Measurements from ENCODE around the gene SCN5A.

Gene SCN5A

GRCh38 chr3:38560996-38561717, 88.3 kb downstream of the SCN5A start:
- DNase-seq (ENCODE audit: low read depth in 2 of 2) = no peak

DNA sequence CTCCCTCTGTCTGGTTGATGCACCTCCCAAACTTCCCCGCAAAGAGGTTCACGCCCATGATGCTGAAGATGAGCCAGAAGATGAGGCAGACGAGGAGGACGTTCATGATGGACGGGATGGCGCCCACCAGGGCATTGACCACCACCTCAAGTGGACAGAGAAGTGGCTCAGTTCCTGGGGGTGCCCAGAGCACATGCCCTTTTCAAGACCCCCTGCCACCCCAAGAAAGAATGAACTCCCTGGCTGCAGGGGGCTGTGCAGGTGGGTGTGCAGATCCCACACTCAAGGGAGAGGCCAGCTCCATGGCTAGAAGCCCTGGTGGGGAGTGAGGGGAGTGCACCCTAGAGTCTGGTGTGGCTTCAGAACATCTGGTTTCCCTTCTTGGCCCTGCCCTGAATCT, 89.2 kb downstream of the SCN5A start:
- no peak for DNase-seq (ENCODE audit: low read depth in 2 of 2)

GRCh38 chr3:38558864-38559263, 90.6 kb downstream of the SCN5A start:
- no peak for DNase-seq (ENCODE audit: low read depth in 2 of 2)

DNA sequence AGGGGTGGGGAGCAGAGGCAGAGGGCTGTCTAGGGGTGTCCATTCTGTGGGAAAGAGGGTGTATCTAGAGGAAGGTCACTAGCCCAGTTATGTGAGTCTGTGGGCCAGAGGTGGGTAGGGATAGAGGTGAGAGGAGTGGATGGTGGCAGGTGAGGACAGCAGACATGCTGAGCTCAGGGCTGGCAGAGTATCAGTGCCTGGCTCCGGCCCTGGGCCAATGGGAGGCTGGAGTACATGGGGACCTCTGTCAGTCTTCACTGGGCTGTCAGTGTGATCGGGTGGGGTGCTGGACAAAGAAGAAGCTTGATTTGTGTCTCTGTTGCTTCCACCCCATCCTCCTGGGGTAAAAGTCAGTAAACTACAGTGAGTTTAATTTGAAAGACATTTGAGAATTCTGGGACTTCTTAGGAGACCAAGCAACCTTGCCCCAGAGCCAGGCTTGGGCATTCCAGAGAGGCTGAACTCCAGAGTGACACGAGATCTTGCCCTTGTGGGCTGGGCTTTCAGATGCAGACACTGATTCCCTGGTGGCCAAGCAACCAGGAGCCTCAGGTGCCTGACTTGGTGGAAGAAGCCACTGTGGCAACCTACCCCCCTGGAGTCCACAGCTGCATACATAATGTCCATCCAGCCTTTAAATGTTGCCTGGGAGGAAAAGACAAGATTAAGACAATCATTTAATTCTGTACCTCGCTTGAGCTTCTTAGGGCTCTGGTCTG, 92.7 kb downstream of the SCN5A start:
- no peak for DNase-seq (ENCODE audit: low read depth in 2 of 2)

GRCh38 chr3:38555926-38556325, 93.6 kb downstream of the SCN5A start:
- no peak for DNase-seq (ENCODE audit: low read depth in 2 of 2)

DNA sequence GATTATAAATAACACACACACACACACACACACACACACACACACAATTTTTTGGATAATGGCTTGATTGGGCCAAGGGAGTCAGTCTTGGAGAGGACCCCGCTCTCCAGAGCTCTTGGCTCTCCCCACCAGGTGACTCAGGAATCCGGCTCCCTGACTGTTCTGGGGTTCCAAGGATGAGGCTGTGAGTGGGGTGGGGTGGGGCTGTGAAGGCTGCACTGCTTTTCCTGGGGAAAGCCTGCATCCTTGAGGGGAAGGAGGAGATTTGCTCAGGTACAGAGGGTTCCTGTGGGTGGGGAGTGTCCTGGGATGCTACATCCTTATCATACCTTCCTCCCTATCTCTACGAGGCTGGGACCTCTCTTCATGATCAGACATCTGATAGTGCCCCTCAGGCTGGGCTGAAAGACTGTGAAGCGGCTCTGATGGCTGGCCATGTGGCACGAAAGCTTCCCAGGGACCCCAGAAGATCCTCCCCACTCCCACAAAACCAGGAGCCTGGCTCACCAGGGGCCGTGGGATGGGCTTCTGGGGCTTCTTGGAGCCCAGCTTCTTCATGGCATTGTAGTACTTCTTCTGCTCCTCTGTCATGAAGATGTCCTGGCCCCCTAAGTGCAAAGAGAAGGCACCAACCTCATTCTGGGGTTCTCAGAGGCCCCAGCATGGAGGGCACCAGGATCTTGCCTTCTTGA, 94.2 kb downstream of the SCN5A start:
- DNase-seq (ENCODE audit: low read depth in 2 of 2) = no peak

DNA sequence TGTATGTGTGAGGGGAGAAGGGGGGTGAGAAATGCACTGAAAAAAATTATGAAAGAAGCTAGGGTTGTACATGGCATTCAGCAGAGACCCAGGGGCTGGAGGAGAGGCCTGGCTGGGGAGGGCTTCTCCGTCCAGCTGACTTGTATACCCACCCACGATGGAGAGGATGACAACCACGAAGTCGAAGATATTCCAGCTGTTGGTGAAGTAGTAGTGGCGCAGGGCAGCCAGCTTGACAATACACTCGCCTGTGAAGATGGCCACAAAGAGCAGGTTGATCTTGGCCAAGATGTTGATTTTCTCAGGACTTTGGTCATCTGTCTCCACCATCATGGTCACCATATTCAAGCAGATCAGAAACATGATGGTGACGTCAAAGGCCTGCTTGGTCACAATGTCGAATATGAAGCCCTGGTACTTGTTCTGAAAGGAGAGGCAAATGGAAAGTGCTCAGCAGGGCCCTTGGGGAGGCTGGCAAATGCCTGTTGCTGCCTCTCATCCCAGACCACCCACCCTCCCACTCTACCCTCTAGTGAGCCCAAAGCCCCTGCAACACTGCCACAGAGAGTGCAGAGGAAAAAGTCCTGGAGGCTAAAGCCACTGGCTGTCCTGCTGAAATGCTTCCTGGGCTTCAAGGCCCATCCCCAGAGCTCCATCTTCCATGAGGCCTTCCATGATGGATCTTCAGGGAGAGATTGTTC, 95.2 kb downstream of the SCN5A start:
- no peak for DNase-seq (ENCODE audit: low read depth in 2 of 2)

DNA sequence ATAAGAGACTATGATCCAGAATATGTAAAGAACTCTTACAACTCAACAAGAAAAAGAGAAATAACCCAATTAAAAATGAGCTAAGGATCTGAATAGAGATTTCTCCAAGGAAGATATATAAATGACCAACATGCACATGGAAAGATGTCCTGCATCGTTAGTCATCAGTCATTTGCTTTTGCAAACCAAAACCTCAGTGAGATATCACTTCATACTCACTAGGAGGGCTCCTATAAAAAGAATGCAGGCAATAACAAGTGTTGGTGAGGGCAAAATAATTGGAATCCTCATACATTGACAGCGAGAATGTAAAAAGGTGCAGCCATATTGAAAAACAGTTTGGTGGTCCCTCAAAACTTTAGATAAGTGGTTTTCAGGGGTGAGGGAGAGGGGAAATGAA, 96.4 kb downstream of the SCN5A start:
- no peak for DNase-seq (ENCODE audit: low read depth in 2 of 2)

- DNase-seq (ENCODE audit: low read depth in 2 of 2) = no peak
Measured at GRCh38 chr3:38552364-38552763, 97.1 kb downstream of the SCN5A start.

DNA sequence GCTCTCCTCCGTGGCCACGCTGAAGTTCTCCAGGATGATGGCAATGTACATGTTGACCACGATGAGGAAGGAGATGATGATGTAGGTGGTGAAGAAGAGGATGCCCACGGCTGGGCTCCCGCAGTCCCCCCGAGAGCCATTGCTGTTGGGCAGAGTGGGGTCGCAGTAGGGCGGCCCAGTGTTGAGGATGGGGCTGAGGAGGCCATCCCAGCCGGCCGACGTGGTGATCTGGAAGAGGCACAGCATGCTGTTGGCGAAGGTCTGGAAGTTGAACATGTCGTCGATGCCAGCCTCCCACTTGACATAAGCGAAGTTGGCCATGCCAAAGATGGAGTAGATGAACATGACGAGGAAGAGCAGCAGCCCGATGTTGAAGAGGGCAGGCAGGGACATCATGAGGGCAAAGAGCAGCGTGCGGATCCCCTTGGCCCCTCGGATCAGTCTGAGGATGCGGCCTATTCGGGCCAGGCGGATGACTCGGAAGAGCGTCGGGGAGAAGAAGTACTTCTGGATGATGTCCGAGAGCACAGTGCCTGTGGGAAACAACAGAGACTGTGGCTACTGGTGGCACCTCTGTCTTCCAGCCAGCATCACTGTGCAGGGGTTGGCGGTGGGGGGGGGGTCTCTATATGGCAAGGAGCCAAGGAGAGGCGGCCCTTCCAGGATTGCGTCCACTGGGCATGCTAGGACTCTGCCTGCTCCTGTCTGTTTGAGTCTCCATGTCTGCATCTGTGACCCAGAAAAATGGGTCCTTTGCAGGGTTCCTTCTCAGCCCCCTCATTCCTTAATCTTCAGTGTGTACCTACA, 98.3 kb downstream of the SCN5A start:
- DNase-seq (ENCODE audit: low read depth in 2 of 2) = no peak

- DNase-seq (ENCODE audit: low read depth in 2 of 2) = no peak
Measured at GRCh38 chr3:38549957-38550840, 99.3 kb downstream of the SCN5A start.

GRCh38 chr3:38549486-38549885, 100.0 kb downstream of the SCN5A start:
- no peak for DNase-seq (ENCODE audit: low read depth in 2 of 2)

DNA sequence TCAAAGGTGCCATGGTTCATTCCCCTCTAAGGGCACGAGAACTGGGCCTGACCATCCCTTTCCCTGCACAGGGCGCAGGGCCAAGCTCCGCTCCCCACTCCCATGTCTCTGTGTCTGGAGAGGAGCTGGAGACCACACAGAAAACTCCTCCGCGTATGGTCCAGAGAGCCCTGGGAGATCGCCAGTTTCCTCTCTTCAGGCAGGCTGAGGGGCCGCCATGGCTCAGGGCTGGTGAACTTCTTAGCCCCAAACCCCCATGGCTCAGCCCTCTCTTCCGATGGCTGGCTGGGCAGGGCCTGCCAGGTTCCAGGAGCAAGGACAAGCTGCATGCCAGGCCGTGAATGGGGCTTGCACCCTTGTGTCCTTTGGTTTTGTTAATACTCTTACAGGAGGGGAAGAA, 100.4 kb downstream of the SCN5A start:
- DNase-seq (ENCODE audit: low read depth in 2 of 2) = no peak

DNA sequence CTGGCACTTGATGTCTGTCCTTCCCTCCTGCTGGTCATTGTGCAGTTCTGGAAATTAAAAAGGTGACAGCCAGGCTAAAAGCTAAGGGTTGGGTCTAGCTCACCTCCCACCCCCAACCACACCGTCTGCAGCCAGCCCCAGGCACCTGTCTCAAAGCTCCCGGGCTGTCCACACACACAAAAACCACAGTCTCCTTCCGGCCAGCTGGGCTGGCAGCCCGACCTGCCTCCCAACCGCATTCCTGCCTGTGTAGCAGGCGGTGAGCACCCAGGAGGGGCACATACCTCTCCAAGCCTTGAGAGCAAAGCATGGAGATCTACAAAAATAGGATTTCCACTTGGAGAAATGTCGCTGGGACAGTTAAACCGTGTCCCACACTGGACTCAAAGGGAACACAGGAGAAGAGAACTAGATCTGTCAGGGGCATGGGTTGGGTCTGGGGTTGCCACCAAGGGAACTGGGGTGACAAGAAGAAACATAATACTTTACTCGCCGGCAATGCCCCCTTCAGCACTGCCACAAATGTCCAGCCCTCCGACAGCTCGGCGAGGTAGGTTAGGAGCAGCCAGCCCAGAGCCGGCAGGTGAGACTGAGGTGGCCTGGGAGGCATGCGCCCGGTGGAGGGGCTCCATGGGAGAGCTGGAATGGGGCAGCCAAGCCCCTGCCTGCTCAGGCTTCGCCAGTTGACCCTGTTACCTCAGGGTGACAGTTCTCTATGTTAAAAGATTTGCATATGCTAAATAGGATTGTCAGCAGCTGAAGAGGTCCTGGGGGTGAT, 101.1 kb downstream of the SCN5A start:
- DNase-seq (ENCODE audit: low read depth in 2 of 2) = no peak

DNA sequence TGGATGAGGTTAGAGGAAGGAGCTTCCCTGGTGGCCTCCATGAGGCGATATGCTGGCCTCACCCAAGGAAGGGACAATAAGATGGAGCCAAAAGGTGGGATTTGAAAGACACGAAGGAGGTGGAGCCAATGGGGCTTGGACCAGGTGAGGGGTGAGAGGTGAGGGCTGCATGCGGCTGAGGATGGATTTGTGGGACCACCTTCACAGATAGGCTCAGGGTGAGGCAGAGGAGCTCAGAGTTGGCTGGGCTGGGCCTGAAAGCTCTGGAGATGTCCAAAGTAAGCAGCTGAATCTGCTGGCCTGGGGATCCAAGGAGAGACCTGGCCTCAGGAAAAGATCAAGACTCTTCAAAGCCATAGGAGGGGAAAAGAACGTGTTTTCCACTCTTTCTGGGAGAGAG, 103.5 kb downstream of the SCN5A start:
- DNase-seq (ENCODE audit: low read depth in 2 of 2) = no peak

- DNase-seq (ENCODE audit: low read depth in 2 of 2) = no peak
Measured at GRCh38 chr3:38545550-38545949, 103.9 kb downstream of the SCN5A start.

GRCh38 chr3:38544926-38545325, 104.6 kb downstream of the SCN5A start:
- no peak for DNase-seq (ENCODE audit: low read depth in 2 of 2)

GRCh38 chr3:38543586-38543985, 105.9 kb downstream of the SCN5A start:
- no peak for DNase-seq (ENCODE audit: low read depth in 2 of 2)

DNA sequence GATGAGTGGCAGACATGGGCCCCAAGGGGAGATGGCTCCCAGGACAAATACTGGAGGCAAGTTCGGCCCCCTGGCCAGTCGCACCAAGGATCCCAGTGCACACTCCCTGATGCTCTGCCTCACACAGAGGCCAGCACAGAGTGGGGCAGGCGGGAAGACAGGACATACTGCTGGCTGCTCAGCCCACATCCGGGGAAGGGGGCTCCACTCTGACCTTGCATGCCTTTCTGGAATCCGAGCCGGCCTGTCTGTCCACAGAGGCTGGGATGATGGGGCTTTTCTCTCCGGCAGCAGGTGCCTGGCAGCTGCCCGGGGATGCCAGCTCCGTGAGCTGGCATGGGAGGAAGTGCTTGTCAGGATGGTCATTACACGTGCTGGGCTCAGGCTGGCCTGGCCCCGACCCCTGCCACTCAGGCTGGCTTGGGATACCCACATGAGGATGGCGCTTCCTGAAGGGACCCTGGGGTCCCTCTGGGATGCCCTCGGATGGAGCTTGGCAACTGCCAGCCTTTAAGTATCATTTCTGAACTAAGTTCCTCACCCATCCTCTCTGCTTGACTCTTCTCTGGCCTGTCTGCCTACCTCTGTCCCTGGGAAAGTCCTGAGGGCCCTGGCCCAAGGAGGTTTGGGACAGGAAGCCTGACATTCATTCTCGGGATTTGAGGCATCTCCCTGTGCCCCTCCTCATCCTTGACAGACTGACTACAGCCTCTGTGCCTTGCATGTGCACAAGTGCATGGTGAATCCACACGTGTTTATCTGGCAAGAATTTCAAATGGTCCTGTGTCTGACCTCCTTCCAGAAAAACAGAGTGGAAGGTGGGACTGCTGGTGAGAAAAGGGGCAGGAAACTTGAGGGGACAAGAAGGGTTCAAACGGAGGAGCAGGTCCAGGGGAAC, 106.8 kb downstream of the SCN5A start:
- no peak for DNase-seq (ENCODE audit: low read depth in 2 of 2)

Data from stimulated activated CD8-positive, alpha-beta memory T cell treated with anti-CD3 and anti-CD28 coated beads, Interleukin-2, amount 100 ng/mL, for 1 hour (primary cell).